Left lung (tissue), 10 donors: ENCODE data around the gene ECE1. TPM values are rescaled to one million over a fixed set of nuclear protein-coding genes. Genes with fewer than 3 reads are reported as not detected.
"Not testable (repeated sequence)": the region's sequence is repeated elsewhere in the genome, so short reads cannot be mapped to it uniquely, and the experiment has no call there.

Experiments used
- ATAC-seq: fragments of 200-7000 bp; cut with Tn5 transposase; one replicate; pipeline ENCODE4 v1.9.1; 2020; ENCODE audit warnings: moderate library complexity
- DNase-seq, 4 donors: peaks; one replicate each; pipeline ENCODE4 v3.0.0-alpha.2; 2013 to 2020
- H3K27ac ChIP-seq, 2 donors: fragments of 200-600 bp; sonication (generic) in 1 of 2; one replicate each; pipeline versions ENCODE4 v1.5.0 to v1.8.0; 2020 to 2021
- H3K27me3 ChIP-seq, 2 donors: fragments of 200-600 bp; sonication (generic) in 1 of 2; one replicate each; pipeline versions ENCODE4 v1.5.0 to v1.8.0; 2020 to 2021
- H3K36me3 ChIP-seq, 2 donors: fragments of 200-600 bp; sonication (generic) in 1 of 2; one replicate each; pipeline versions ENCODE4 v1.5.0 to v1.8.0; 2020 to 2021
- H3K4me1 ChIP-seq, 2 donors: fragments of 200-600 bp; one replicate each; pipeline ENCODE4 v1.8.0; 2021
- H3K4me3 ChIP-seq, 2 donors: fragments of 200-600 bp; sonication (generic) in 1 of 2; one replicate each; pipeline versions ENCODE4 v1.5.0 to v1.8.0; 2020 to 2021; ENCODE audit warnings: mild to moderate bottlenecking in 1 of 2
- H3K9me3 ChIP-seq, 2 donors: fragments of 200-600 bp; sonication (generic) in 1 of 2; one replicate each; pipeline versions ENCODE4 v1.5.0 to v1.8.0; 2020 to 2021
- intact Hi-C, 2 donors: fragments of 100-400 bp; cut with DNase I; formaldehyde crosslinking; loops; one replicate each; pipeline versions ENCODE4 v1.11.2 to v1.14.2; 2022
- polyA plus RNA-seq, 6 donors: library from polyadenylated mRNA; unstranded; fragments of 120-200 nt; gene quantifications; one replicate each; pipeline ENCODE4 v1.2.1, GENCODE V29; 2013; ENCODE audit not compliant: insufficient read length in 6 of 6
- total RNA-seq, 2 donors: library from RNA; stranded (reverse); fragmentation: NEBNext Ultra II Directional; extraction: Animal tissue kit (Norgen Biotek cat#: 25700); gene quantifications; one replicate each; pipeline ENCODE4 v1.2.1, GENCODE V29; 2021
- TF ChIP-seq, protein P1 (sequence below), 2 donors: fragments of 200-600 bp; sonication (generic) in 1 of 2; IDR thresholded peaks; one replicate each; pipeline versions ENCODE4 v1.5.0 to v1.8.0; 2021; ENCODE audit warnings: antibody characterized with exemption in 2 of 2
- donor health status: DM: no; HTN: yes; CAD: no.
- donor health status: DM: no; HTN: no; CAD: no.

ECE1 gene
- total and polyA plus RNA-seq, 8 donors = 76.7 to 107 (median 83.3) TPM

DNA sequence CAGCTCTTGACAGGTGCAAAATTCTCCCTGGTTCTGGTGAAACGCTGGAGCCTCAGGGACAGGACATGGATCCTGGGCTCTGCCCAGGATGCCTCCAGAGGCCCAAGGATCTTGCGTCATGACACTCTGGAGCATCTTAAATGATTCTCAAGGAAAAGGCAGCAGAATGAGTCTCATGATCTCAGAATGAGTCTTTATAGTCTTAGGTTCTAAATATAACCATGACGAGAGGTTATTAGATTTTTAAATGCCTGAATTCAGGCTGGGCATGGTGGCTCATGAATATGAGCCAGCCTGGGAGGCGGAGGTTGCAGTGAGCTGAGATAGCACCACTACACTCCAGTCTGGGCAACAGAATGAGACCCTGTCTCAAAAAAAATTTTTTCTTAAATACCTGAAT lies 55.5 kb downstream of the ECE1 start:
- TF ChIP-seq, protein P1, sequence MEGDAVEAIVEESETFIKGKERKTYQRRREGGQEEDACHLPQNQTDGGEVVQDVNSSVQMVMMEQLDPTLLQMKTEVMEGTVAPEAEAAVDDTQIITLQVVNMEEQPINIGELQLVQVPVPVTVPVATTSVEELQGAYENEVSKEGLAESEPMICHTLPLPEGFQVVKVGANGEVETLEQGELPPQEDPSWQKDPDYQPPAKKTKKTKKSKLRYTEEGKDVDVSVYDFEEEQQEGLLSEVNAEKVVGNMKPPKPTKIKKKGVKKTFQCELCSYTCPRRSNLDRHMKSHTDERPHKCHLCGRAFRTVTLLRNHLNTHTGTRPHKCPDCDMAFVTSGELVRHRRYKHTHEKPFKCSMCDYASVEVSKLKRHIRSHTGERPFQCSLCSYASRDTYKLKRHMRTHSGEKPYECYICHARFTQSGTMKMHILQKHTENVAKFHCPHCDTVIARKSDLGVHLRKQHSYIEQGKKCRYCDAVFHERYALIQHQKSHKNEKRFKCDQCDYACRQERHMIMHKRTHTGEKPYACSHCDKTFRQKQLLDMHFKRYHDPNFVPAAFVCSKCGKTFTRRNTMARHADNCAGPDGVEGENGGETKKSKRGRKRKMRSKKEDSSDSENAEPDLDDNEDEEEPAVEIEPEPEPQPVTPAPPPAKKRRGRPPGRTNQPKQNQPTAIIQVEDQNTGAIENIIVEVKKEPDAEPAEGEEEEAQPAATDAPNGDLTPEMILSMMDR (IDR thresholded peaks at IDR 0.05) = no peak
- intact Hi-C loops = loop anchor here in 1 of 2 donors (5.0 kb wide), 1 partner anchor 133 kb away; no protein-coding TSS in a partner anchor
- no peak overlapping the region for H3K27ac ChIP-seq
- H3K4me3 ChIP-seq = no peak overlapping the region
- ATAC-seq (no peak), DNase-seq (no peak)
- no peaks in the 10 kb centered on the region for H3K27me3 ChIP-seq
- H3K9me3 ChIP-seq = no peaks in the 10 kb centered on the region
- no peaks in the 10 kb centered on the region for H3K4me1 ChIP-seq
- peaks cover 0 to 100% of the 10 kb centered on the region in 2 donors for H3K36me3 ChIP-seq

DNA sequence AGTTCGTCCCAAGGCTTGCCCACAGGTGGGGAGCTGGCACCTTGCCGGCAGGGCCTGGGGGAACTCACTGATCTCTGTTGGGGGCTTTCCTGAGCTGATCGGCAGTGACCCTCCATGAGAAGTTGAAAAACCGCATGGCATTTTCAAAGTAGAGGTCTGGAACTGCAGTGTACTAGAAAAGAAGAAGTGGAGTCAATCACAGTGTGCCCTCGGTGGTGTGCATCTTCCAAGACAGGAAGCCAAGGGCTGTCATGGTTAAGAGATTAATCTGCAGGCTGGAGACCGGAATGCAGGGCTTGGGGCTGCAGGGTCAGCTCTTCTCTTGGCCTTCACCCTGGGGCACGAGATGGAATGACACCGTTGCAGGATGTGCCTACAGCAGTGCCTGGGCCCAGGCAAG lies 56.8 kb downstream of the ECE1 start:
- TF ChIP-seq, protein P1 (IDR thresholded peaks at IDR 0.05) = no peak
- DNase-seq (no peak), ATAC-seq (no peak)
- H3K27me3 ChIP-seq = no peaks in the 10 kb centered on the region
- no peak overlapping the region for H3K27ac ChIP-seq
- intact Hi-C loops = loop anchor here in 1 of 2 donors (5.0 kb wide), 1 partner anchor 134 kb away; no protein-coding TSS in a partner anchor
- no peak overlapping the region for H3K4me3 ChIP-seq
- H3K36me3 ChIP-seq = peaks cover 0 to 100% of the 10 kb centered on the region in 2 donors
- no peaks in the 10 kb centered on the region for H3K4me1 ChIP-seq
- no peaks in the 10 kb centered on the region for H3K9me3 ChIP-seq

DNA sequence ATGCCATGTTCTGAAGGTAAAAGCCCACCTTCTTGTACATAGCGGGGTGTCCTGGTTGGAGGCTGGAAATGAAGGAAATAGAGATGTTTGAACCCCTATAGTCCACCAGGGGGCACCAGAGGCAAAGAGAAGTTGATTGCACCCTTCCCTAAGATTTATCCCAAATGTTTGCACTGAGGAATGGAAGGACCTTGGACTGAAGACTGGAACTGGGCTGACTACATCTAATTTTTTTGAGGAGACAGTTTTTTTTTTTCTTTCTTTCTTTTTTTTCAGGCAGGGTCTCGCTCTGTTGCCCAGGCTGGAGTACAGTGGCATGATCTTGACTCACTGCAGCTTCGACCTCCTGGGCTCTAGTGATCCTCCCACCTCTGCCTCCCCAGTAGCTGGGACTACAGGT lies 58.2 kb downstream of the ECE1 start:
- H3K9me3 ChIP-seq = no peaks in the 10 kb centered on the region
- ATAC-seq = peak; percentile 93
- peak in 2 of 4 donors; percentile 59 to 78 for DNase-seq
- no peak overlapping the region for H3K4me3 ChIP-seq
- H3K27me3 ChIP-seq = no peaks in the 10 kb centered on the region
- H3K4me1 ChIP-seq = no peaks in the 10 kb centered on the region
- intact Hi-C loops = loop anchor here in 1 of 2 donors (5.0 kb wide), 1 partner anchor 135 kb away; no protein-coding TSS in a partner anchor
- H3K27ac ChIP-seq = no peak overlapping the region
- TF ChIP-seq, protein P1 (IDR thresholded peaks at IDR 0.05) = peak; percentile 70 to 75
- H3K36me3 ChIP-seq = peaks cover 0 to 100% of the 10 kb centered on the region in 2 donors

DNA sequence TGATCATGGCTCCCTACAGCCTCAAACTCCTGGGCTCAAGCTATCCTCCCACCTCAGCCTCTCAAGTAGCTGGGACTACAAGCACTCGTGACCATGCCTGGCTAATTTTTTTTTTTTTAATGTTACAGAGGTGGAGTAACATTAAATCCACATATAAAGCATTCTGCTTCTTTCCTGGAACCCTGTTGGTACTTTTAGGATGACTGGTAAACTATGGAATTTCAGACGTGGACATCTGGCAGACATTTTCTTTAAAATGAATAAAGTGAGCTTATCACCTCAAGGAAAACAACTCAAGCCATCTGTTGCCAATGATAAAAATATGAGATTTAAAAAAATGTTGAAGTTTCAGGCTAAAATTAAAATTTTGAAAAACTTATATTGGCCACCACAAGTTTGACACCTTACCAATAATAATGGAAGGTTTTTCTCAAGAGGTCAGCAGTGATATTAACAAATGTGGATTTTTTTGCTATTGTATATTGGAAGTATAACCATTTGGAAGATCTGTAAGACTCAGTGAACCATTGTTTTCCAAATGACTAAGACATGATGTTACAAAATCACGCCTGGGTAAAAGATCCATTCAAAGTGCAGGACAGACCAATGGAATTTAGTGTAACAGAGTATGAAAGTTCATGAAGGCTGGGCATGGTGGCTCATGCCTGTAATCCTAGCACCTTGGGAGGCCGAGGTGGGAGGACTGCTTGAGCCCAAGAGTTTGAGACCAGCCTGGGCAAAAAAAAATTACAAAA lies 60.8 kb downstream of the ECE1 start:
- intact Hi-C loops = no loop called here
- TF ChIP-seq, protein P1 (IDR thresholded peaks at IDR 0.05) = no peak
- no peak for ATAC-seq
- Histone ChIP-seq H3K36me3 (peaks cover 0 to 100% of the 10 kb centered on the region in 2 donors), H3K27ac (no peak overlapping the region), H3K27me3 (no peaks in the 10 kb centered on the region), H3K4me3 (no peak overlapping the region), H3K9me3 (no peaks in the 10 kb centered on the region), H3K4me1 (no peaks in the 10 kb centered on the region)
- no peak for DNase-seq

DNA sequence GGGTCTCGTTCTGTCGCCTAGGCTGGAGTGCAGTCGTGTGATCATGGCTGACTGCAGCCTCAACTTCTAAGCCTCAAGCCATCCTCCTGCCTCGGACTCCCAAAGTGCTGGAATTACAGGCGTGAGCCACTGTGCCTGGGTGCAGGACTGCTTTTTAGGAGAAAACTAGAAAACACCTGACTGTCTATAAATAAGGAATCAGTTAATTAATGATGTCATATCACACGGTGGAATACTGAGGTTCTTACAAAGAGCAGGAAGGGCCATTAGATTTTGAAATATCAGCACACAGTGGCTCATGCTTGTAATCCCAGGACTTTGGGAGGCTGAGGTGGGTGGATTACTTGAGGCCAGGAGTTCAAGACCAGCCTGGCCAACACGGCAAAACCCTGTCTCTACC lies 62.0 kb downstream of the ECE1 start:
- H3K36me3 ChIP-seq = peaks cover 0 to 100% of the 10 kb centered on the region in 2 donors
- DNase-seq, ATAC-seq, H3K4me1 ChIP-seq, H3K4me3 ChIP-seq, intact Hi-C loops, H3K27ac ChIP-seq, H3K27me3 ChIP-seq, H3K9me3 ChIP-seq: not testable (repeated sequence)
